HepG2 (cell line): ENCODE results near the gene TP53I3. TPM values are rescaled to one million over a fixed set of nuclear protein-coding genes. Genes with fewer than 3 reads are reported as not detected.

Experiments
- BCL6 ChIP-seq: IDR thresholded peaks from 2 replicates; pipeline ENCODE4 v1.6.1; 2016; ENCODE audit warnings: missing genetic modification reagents, missing compliant biosample characterization
- CBX1 ChIP-seq: IDR thresholded peaks from one replicate; pipeline ENCODE4 v1.6.1; 2016; ENCODE audit warnings: antibody characterized with exemption, low read depth
- JUND ChIP-seq: sonication (generic); formaldehyde crosslinking; IDR thresholded peaks from 2 replicates; pipeline ENCODE4 v1.8.0; 2022; ENCODE audit warnings: mild to moderate bottlenecking, missing genetic modification reagents
- MXD4 ChIP-seq: IDR thresholded peaks from 2 replicates; pipeline ENCODE4 v1.6.1; 2016; ENCODE audit warnings: mild to moderate bottlenecking, missing biosample characterization, missing genetic modification reagents
- NFE2 ChIP-seq: sonication (generic); formaldehyde crosslinking; IDR thresholded peaks from 2 replicates; pipeline ENCODE4 v1.4.0; 2020; ENCODE audit warnings: missing genetic modification reagents
- PHB2 ChIP-seq: fragments of 450-650 bp; IDR thresholded peaks from 2 replicates; pipeline ENCODE4 v1.6.1; 2018; ENCODE audit not compliant: partially characterized antibody
- PRPF4 ChIP-seq: fragments of 200-400 bp; formaldehyde crosslinking; IDR thresholded peaks from 2 replicates; pipeline ENCODE4 v1.6.1; 2016; ENCODE audit warnings: low read length, low read depth; ENCODE audit not compliant: poor library complexity, severe bottlenecking
- RBAK ChIP-seq: sonication (generic); formaldehyde crosslinking; IDR thresholded peaks from 2 replicates; pipeline ENCODE4 v1.5.1; 2020; ENCODE audit warnings: mild to moderate bottlenecking, missing genetic modification reagents
- RCOR2 ChIP-seq: IDR thresholded peaks from 2 replicates; pipeline ENCODE4 v1.6.1; 2016; ENCODE audit warnings: missing biosample characterization, missing genetic modification reagents
- RNF219 ChIP-seq: sonication (generic); formaldehyde crosslinking; IDR thresholded peaks from 2 replicates; pipeline ENCODE4 v1.5.0; 2020; ENCODE audit warnings: mild to moderate bottlenecking, missing genetic modification reagents
- RXRA ChIP-seq: sonication (generic); formaldehyde crosslinking; IDR thresholded peaks from 2 replicates; pipeline ENCODE4 v1.5.1; 2020; ENCODE audit warnings: missing genetic modification reagents
- SMARCC2 ChIP-seq: fragments of 450-650 bp; IDR thresholded peaks from 2 replicates; pipeline ENCODE4 v1.6.1; 2017; ENCODE audit warnings: antibody characterized with exemption, mild to moderate bottlenecking
- THAP11 ChIP-seq: IDR thresholded peaks from 2 replicates; pipeline ENCODE4 v1.6.1; 2016; ENCODE audit warnings: missing biosample characterization, missing genetic modification reagents
- ZBED4 ChIP-seq: sonication (generic); formaldehyde crosslinking; IDR thresholded peaks from 2 replicates; pipeline ENCODE4 v1.4.0; 2020; ENCODE audit warnings: missing genetic modification reagents, borderline replicate concordance
- ZFP41 ChIP-seq: sonication (generic); formaldehyde crosslinking; IDR thresholded peaks from 2 replicates; pipeline ENCODE4 v1.4.0; 2020; ENCODE audit warnings: mild to moderate bottlenecking, missing genetic modification reagents, borderline replicate concordance
- ZNF329 ChIP-seq: sonication (generic); formaldehyde crosslinking; IDR thresholded peaks from 2 replicates; pipeline ENCODE4 v1.9.0; 2021; ENCODE audit warnings: low read depth, mild to moderate bottlenecking, missing genetic modification reagents
- ZNF512 ChIP-seq: sonication (generic); formaldehyde crosslinking; IDR thresholded peaks from 2 replicates; pipeline ENCODE4 v1.4.0; 2020; ENCODE audit warnings: mild to moderate bottlenecking, missing genetic modification reagents
- ZNF576 ChIP-seq: sonication (generic); formaldehyde crosslinking; IDR thresholded peaks from 2 replicates; pipeline ENCODE4 v1.4.0; 2020; ENCODE audit warnings: mild to moderate bottlenecking, missing genetic modification reagents
- ZNF589 ChIP-seq: sonication (generic); formaldehyde crosslinking; conservative IDR thresholded peaks from 2 replicates; pipeline ENCODE4 v1.8.0; 2022; ENCODE audit warnings: mild to moderate bottlenecking, moderate library complexity, missing genetic modification reagents
- ZNF737 ChIP-seq: sonication (generic); formaldehyde crosslinking; IDR thresholded peaks from 2 replicates; pipeline ENCODE4 v1.5.0; 2020; ENCODE audit warnings: missing genetic modification reagents, mild to moderate bottlenecking, borderline replicate concordance
- ZNF768 ChIP-seq: sonication (generic); formaldehyde crosslinking; IDR thresholded peaks from 2 replicates; pipeline ENCODE4 v1.4.0; 2020; ENCODE audit warnings: missing genetic modification reagents
- ZSCAN29 ChIP-seq: sonication (generic); formaldehyde crosslinking; conservative IDR thresholded peaks from 2 replicates; pipeline ENCODE4 v1.4.0; 2020; ENCODE audit warnings: mild to moderate bottlenecking, missing genetic modification reagents
- polyA plus RNA-seq, 8 experiments: library from polyadenylated mRNA; depleted of rRNA in 3 of 8; stranded (reverse) in 7 of 8; unstranded in 1 of 8; fragments of >200 nt; fragmentation: Illumina TruSeq in 4 of 8; extraction: Trizol in 4 of 8; gene quantifications; 2 replicates each; pipeline versions ENCODE4 v1.2.1 to v1.2.3, GENCODE V29; 2011 to 2016; ENCODE audit warnings: low read depth in 4 of 8, missing spikeins in 1 of 8, mixed read lengths in 1 of 8; ENCODE audit not compliant: insufficient read depth in 1 of 8
- total RNA-seq, 5 experiments: library from RNA; depleted of rRNA; stranded (reverse); fragments of >200 nt; fragmentation: Illumina TruSeq; extraction: Trizol; gene quantifications; 2 replicates each; pipeline ENCODE4 v1.2.3, GENCODE V29; 2016; ENCODE audit warnings: low read depth in 1 of 5

TP53I3 gene
- total and polyA plus RNA-seq, 2 of the 13 experiments (the other 11 are each of a cell fraction or from before 2014, with no cell fraction given), result 25.0 to 44.1 TPM

GRCh38 chr2:24075915-24076848, 8.5 kb downstream of the TP53I3 start, which contains the start of gene SF3B6 (continued):
- peak; percentile 94 for TF ChIP-seq CBX1
- TF ChIP-seq ZNF512 (CRISPR knock-in tag), result no peak
- TF ChIP-seq ZNF329 (CRISPR knock-in tag), result peak; percentile 60; the same call in 1 of the 2 replicates
- TF ChIP-seq ZNF576 (CRISPR knock-in tag), result no peak; the same call in 1 of the 2 replicates
- TF ChIP-seq SMARCC2, result no peak
- peak; percentile 84 for TF ChIP-seq ZNF768
- peak; percentile 96 for TF ChIP-seq ZSCAN29
- TF ChIP-seq BCL6 (CRISPR knock-in tag), result peak; percentile 81; the same call in 1 of the 2 replicates
- peak; percentile 86 for TF ChIP-seq RCOR2 (CRISPR knock-in tag)
- TF ChIP-seq ZBED4 (CRISPR knock-in tag), result peak; percentile 55; the same call in 1 of the 2 replicates
- TF ChIP-seq RNF219 (CRISPR knock-in tag), result peak; percentile 96; the same call in 1 of the 2 replicates
- TF ChIP-seq PRPF4, result no peak
- no peak; the same call in 1 of the 2 replicates for TF ChIP-seq ZNF737 (CRISPR knock-in tag)
- TF ChIP-seq ZNF589 (CRISPR knock-in tag), result 0 out of 2 replicates have a peak, but pooled peaks have one; percentile 82
- no peak for TF ChIP-seq ZFP41 (CRISPR knock-in tag)
- peak; percentile 90 for TF ChIP-seq RXRA
- no peak for TF ChIP-seq PHB2
- 0 out of 2 replicates have a peak, but pooled peaks have one; percentile 71 for TF ChIP-seq RBAK (CRISPR knock-in tag)
- TF ChIP-seq NFE2 (CRISPR knock-in tag), result no peak
- no peak for TF ChIP-seq JUND (CRISPR knock-in tag)
- TF ChIP-seq THAP11 (CRISPR knock-in tag), result peak; percentile 98
- peak; percentile 76 for TF ChIP-seq MXD4 (CRISPR knock-in tag)
